H1 (cell line): Measurements from ENCODE around the gene BCAS4.

ENCODE experiments used
- PHF8 ChIP-seq: fragments of 200-600 bp; sonication (generic); conservative IDR thresholded peaks from 2 replicates; pipeline ENCODE4 v1.7.1; 2012; ENCODE audit warnings: low read depth, mild to moderate bottlenecking, inconsistent platforms, low read length, moderate library complexity
- RNF2 ChIP-seq: fragments of 200-900, 300-1000 bp; sonication (generic); IDR thresholded peaks from 2 replicates; pipeline ENCODE4 v1.7.1; 2016; ENCODE audit warnings: borderline replicate concordance, low read depth, mild to moderate bottlenecking, antibody characterized with exemption, low read length; ENCODE audit not compliant: poor library complexity, severe bottlenecking; ENCODE audit errors: missing control alignments
- SP2 ChIP-seq: IDR thresholded peaks from 2 replicates; pipeline ENCODE4 v1.6.1; 2012; ENCODE audit warnings: mild to moderate bottlenecking, low read length, inconsistent platforms

GRCh38 chr20:50850721-50851286, 55.9 kb downstream of the BCAS4 start:
- TF ChIP-seq RNF2 (no peak), SP2 (no peak), PHF8 (no peak)
